ENCODE results near the gene FAM234A.
"Not testable (repeated sequence)": the region's sequence is repeated elsewhere in the genome, so short reads cannot be mapped to it uniquely, and the experiment has no call there.

The FAM234A gene

GRCh38 chr16:243348-243747 is 8.7 kb downstream of the FAM234A start:
- no peak overlapping the region for H3K4me3 ChIP-seq (ENCODE audit: low read length)
- H3K9ac ChIP-seq (ENCODE audit: low read length), result no peak overlapping the region
- H3K27me3 ChIP-seq (ENCODE audit: control insufficient read depth, insufficient read depth, low read length), result no peaks in the 10 kb centered on the region
- H3K36me3 ChIP-seq (ENCODE audit: control insufficient read depth, insufficient read depth, low read length), result no peaks in the 10 kb centered on the region
- H3K4me1 ChIP-seq (ENCODE audit: control insufficient read depth, insufficient read depth, low read length), result no peaks in the 10 kb centered on the region
- H3K27ac ChIP-seq (ENCODE audit: low read depth, low read length), result no peak overlapping the region

GRCh38 chr16:245105-245504 is 10.5 kb downstream of the FAM234A start:
- Histone ChIP-seq H3K27ac (ENCODE audit: low read depth, low read length) (no peak overlapping the region), H3K36me3 (ENCODE audit: control insufficient read depth, insufficient read depth, low read length) (no peaks in the 10 kb centered on the region), H3K9ac (ENCODE audit: low read length) (no peak overlapping the region), H3K4me1 (ENCODE audit: control insufficient read depth, insufficient read depth, low read length) (no peaks in the 10 kb centered on the region), H3K4me3 (ENCODE audit: low read length) (no peak overlapping the region), H3K27me3 (ENCODE audit: control insufficient read depth, insufficient read depth, low read length) (no peaks in the 10 kb centered on the region)

GRCh38 chr16:247027-247426 is 12.4 kb downstream of the FAM234A start:
- H3K36me3 ChIP-seq (ENCODE audit: control insufficient read depth, insufficient read depth, low read length), result peaks cover 2% of the 10 kb centered on the region
- no peak overlapping the region for H3K9ac ChIP-seq (ENCODE audit: low read length)
- H3K27ac ChIP-seq (ENCODE audit: low read depth, low read length), result no peak overlapping the region
- no peaks in the 10 kb centered on the region for H3K4me1 ChIP-seq (ENCODE audit: control insufficient read depth, insufficient read depth, low read length)
- H3K27me3 ChIP-seq (ENCODE audit: control insufficient read depth, insufficient read depth, low read length), result no peaks in the 10 kb centered on the region
- no peak overlapping the region for H3K4me3 ChIP-seq (ENCODE audit: low read length)

GRCh38 chr16:249431-249830 is 14.8 kb downstream of the FAM234A start:
- Histone ChIP-seq H3K27ac (ENCODE audit: low read depth, low read length) (no peak overlapping the region), H3K4me3 (ENCODE audit: low read length) (no peak overlapping the region), H3K36me3 (ENCODE audit: control insufficient read depth, insufficient read depth, low read length) (peaks cover 2% of the 10 kb centered on the region), H3K9ac (ENCODE audit: low read length) (no peak overlapping the region), H3K27me3 (ENCODE audit: control insufficient read depth, insufficient read depth, low read length) (no peaks in the 10 kb centered on the region), H3K4me1 (ENCODE audit: control insufficient read depth, insufficient read depth, low read length) (no peaks in the 10 kb centered on the region)

GRCh38 chr16:252366-253337 is 18.0 kb downstream of the FAM234A start:
- no peak overlapping the region for H3K27ac ChIP-seq (ENCODE audit: low read depth, low read length)
- peaks cover 2% of the 10 kb centered on the region for H3K36me3 ChIP-seq (ENCODE audit: control insufficient read depth, insufficient read depth, low read length)
- no peak overlapping the region for H3K9ac ChIP-seq (ENCODE audit: low read length)
- H3K27me3 ChIP-seq (ENCODE audit: control insufficient read depth, insufficient read depth, low read length), result no peaks in the 10 kb centered on the region
- no peaks in the 10 kb centered on the region for H3K4me1 ChIP-seq (ENCODE audit: control insufficient read depth, insufficient read depth, low read length)
- peak overlapping the region; percentile 1 for H3K4me3 ChIP-seq (ENCODE audit: low read length)

- Histone ChIP-seq H3K9ac (ENCODE audit: low read length) (no peak overlapping the region), H3K4me3 (ENCODE audit: low read length) (no peak overlapping the region), H3K36me3 (ENCODE audit: control insufficient read depth, insufficient read depth, low read length) (peaks cover 2% of the 10 kb centered on the region), H3K4me1 (ENCODE audit: control insufficient read depth, insufficient read depth, low read length) (no peaks in the 10 kb centered on the region), H3K27me3 (ENCODE audit: control insufficient read depth, insufficient read depth, low read length) (no peaks in the 10 kb centered on the region), H3K27ac (ENCODE audit: low read depth, low read length) (no peak overlapping the region)
Observed at GRCh38 chr16:253833-254232, 19.2 kb downstream of the FAM234A start.

- Histone ChIP-seq H3K36me3 (ENCODE audit: control insufficient read depth, insufficient read depth, low read length) (peaks cover 2% of the 10 kb centered on the region), H3K27ac (ENCODE audit: low read depth, low read length) (no peak overlapping the region), H3K27me3 (ENCODE audit: control insufficient read depth, insufficient read depth, low read length) (no peaks in the 10 kb centered on the region), H3K4me3 (ENCODE audit: low read length) (no peak overlapping the region), H3K4me1 (ENCODE audit: control insufficient read depth, insufficient read depth, low read length) (no peaks in the 10 kb centered on the region), H3K9ac (ENCODE audit: low read length) (no peak overlapping the region)
Observed at GRCh38 chr16:254461-254860, 19.8 kb downstream of the FAM234A start.

- no peak overlapping the region for H3K27ac ChIP-seq (ENCODE audit: low read depth, low read length)
- no peaks in the 10 kb centered on the region for H3K27me3 ChIP-seq (ENCODE audit: control insufficient read depth, insufficient read depth, low read length)
- H3K9ac ChIP-seq (ENCODE audit: low read length), result no peak overlapping the region
- peaks cover 9% of the 10 kb centered on the region for H3K36me3 ChIP-seq (ENCODE audit: control insufficient read depth, insufficient read depth, low read length)
- H3K4me3 ChIP-seq (ENCODE audit: low read length), result no peak overlapping the region
- H3K4me1 ChIP-seq (ENCODE audit: control insufficient read depth, insufficient read depth, low read length), result no peaks in the 10 kb centered on the region
Observed at GRCh38 chr16:255183-255582, 20.6 kb downstream of the FAM234A start.

- H3K27ac ChIP-seq (ENCODE audit: low read depth, low read length); H3K4me3 ChIP-seq (ENCODE audit: low read length); H3K4me1 ChIP-seq (ENCODE audit: control insufficient read depth, insufficient read depth, low read length); H3K27me3 ChIP-seq (ENCODE audit: control insufficient read depth, insufficient read depth, low read length); H3K9ac ChIP-seq (ENCODE audit: low read length): not testable (repeated sequence)
- H3K36me3 ChIP-seq (ENCODE audit: control insufficient read depth, insufficient read depth, low read length), result peaks cover 22% of the 10 kb centered on the region
Observed at GRCh38 chr16:258091-258490, 23.5 kb downstream of the FAM234A start.

GRCh38 chr16:259226-259625 is 24.6 kb downstream of the FAM234A start:
- H3K4me3 ChIP-seq (ENCODE audit: low read length), result no peak overlapping the region
- H3K9ac ChIP-seq (ENCODE audit: low read length), result no peak overlapping the region
- H3K27ac ChIP-seq (ENCODE audit: low read depth, low read length), result no peak overlapping the region
- no peaks in the 10 kb centered on the region for H3K4me1 ChIP-seq (ENCODE audit: control insufficient read depth, insufficient read depth, low read length)
- H3K27me3 ChIP-seq (ENCODE audit: control insufficient read depth, insufficient read depth, low read length), result no peaks in the 10 kb centered on the region
- peaks cover 22% of the 10 kb centered on the region for H3K36me3 ChIP-seq (ENCODE audit: control insufficient read depth, insufficient read depth, low read length)

GRCh38 chr16:259814-260253 is 25.2 kb downstream of the FAM234A start:
- no peaks in the 10 kb centered on the region for H3K27me3 ChIP-seq (ENCODE audit: control insufficient read depth, insufficient read depth, low read length)
- H3K9ac ChIP-seq (ENCODE audit: low read length), result no peak overlapping the region
- no peak overlapping the region for H3K4me3 ChIP-seq (ENCODE audit: low read length)
- no peaks in the 10 kb centered on the region for H3K4me1 ChIP-seq (ENCODE audit: control insufficient read depth, insufficient read depth, low read length)
- H3K27ac ChIP-seq (ENCODE audit: low read depth, low read length), result no peak overlapping the region
- peaks cover 23% of the 10 kb centered on the region for H3K36me3 ChIP-seq (ENCODE audit: control insufficient read depth, insufficient read depth, low read length)

- H3K27ac ChIP-seq (ENCODE audit: low read depth, low read length), result no peak overlapping the region
- no peaks in the 10 kb centered on the region for H3K27me3 ChIP-seq (ENCODE audit: control insufficient read depth, insufficient read depth, low read length)
- no peaks in the 10 kb centered on the region for H3K4me1 ChIP-seq (ENCODE audit: control insufficient read depth, insufficient read depth, low read length)
- peaks cover 26% of the 10 kb centered on the region for H3K36me3 ChIP-seq (ENCODE audit: control insufficient read depth, insufficient read depth, low read length)
- H3K4me3 ChIP-seq (ENCODE audit: low read length), result no peak overlapping the region
- H3K9ac ChIP-seq (ENCODE audit: low read length), result no peak overlapping the region
Observed at GRCh38 chr16:260326-260725, 25.7 kb downstream of the FAM234A start.

Measured in rectal smooth muscle tissue (tissue), 1 donor.